ENCODE data around the gene SSU72.
"Not testable (repeated sequence)": the region's sequence is repeated elsewhere in the genome, so short reads cannot be mapped to it uniquely, and the experiment has no call there.

Gene SSU72

DNA sequence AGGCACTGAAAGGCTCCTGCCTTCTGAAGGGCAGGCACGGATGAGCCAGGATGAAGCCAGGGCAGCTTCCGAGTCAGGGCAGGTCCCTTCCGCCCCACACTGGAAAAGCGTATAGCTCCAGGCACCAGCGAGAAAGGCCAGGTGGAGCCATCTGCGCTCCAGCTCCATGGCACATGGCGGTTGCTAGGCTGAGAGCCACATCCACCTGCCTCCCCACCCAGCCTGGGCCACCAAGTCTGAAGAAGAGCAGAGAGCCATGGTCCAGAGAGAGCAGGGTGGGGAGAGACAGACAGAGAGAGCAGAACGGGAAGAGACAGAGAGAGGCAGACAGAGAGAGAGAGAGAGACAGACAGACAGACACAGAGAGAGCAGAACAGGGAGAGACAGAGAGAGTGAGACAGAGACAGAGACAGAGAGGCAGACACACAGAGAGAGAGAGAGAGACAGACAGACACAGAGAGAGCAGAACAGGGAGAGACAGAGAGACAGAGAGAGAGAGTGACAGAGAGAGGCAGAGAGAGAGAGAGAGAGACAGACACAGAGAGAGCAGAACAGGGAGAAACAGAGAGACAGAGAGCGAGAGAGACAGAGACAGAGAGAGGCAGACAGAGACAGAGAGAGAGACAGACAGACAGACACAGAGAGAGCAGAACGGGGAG lies 20.1 kb upstream of the SSU72 start:
- no peak for DNase-seq

DNA sequence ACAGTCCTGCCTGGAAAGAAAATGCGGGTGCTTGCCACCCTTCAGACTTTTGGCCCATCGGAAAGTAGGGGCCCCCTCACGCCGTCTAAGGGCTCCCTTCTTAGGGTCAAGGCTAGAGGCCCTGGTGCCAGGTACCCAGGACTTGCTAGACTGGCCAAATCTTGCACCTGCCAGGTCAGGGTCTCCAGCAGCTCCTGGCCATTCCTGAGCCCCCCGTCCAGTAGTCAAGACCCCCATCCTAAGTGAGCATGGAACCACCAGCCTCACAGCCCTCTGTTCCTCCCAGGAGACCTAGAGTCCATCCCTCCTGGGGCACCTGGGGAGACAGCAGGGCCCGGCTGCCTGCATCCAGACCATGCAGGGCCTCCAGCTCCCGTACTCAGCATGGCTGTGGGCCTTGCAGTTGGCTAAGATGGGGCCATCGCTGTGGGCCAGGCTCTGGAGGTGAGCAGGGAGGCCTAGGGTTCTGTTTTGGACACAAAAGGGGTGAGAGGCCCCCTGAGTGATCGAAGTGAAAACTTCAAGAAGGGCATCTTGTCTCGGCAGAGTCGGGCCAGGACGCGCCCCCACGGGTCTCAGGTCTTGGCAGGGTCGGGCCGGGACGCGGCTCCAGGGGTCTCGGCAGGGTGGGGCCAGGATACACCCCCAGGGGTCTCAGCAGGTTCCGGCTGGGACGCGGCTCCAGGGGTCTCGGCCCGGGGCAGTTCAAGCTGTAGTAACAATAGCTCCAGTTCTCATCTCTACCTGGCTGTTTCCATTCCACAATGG lies 19.4 kb upstream of the SSU72 start:
- DNase-seq, result no peak

DNA sequence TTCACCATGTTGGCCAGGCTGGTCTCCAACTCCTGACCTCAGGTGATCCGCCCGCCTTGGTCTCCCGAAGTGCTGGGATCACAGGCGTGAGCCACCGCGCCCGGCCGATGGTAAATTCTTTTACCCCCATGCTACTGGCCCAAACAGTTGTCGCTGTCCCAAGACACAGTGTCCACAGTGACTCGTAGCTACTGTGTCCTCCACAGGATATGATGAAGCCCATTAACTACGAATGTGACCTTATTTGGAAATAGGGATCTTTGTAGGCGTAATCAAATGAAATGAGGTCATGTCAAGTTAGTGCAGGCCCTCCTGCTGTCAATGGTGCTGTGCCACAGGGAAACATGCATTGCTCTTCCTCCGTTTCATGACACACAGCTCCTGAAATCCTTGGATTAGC lies 16.8 kb upstream of the SSU72 start:
- no peak for DNase-seq

GRCh38 chr1:1583347-1584010 lies 8.8 kb upstream of the SSU72 start:
- DNase-seq, result no peak

- DNase-seq, result no peak
These were observed 8.1 kb upstream of the SSU72 start for GRCh38 chr1:1582585-1583346.

- DNase-seq, result no peak
These were observed 3.8 kb upstream of the SSU72 start for GRCh38 chr1:1578371-1578940.

DNA sequence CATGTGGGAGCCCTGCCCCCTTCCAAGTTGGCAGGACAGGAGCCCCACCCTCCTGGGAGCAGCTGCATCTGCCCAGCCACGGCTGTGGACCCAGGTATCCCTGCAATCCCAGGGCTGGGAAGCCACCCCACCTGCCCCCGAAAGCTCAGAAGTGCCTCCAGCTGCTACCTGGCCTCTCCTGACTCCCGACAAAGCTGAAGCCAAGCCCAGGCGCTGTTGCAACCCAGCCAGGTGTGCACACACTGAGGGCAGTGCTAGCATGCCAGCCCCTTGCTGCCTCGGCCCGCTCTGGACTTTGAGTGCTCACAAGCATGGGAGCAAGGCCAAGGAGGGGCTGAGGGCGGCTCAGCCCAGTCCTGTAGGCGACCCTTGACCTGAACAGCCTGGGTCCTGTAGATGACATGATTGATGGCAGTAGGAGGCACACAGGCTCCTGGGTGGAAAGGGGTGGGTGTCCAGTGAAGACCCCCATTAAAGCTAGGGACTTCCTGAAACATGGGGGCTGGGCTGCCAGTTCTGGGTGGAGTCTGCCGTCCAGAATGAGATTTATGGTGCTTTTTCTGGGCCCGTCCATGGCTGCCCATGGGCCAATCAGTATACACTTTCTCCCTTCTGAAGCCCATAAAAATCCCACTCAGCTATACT lies 2.8 kb upstream of the SSU72 start:
- no peak for DNase-seq

DNA sequence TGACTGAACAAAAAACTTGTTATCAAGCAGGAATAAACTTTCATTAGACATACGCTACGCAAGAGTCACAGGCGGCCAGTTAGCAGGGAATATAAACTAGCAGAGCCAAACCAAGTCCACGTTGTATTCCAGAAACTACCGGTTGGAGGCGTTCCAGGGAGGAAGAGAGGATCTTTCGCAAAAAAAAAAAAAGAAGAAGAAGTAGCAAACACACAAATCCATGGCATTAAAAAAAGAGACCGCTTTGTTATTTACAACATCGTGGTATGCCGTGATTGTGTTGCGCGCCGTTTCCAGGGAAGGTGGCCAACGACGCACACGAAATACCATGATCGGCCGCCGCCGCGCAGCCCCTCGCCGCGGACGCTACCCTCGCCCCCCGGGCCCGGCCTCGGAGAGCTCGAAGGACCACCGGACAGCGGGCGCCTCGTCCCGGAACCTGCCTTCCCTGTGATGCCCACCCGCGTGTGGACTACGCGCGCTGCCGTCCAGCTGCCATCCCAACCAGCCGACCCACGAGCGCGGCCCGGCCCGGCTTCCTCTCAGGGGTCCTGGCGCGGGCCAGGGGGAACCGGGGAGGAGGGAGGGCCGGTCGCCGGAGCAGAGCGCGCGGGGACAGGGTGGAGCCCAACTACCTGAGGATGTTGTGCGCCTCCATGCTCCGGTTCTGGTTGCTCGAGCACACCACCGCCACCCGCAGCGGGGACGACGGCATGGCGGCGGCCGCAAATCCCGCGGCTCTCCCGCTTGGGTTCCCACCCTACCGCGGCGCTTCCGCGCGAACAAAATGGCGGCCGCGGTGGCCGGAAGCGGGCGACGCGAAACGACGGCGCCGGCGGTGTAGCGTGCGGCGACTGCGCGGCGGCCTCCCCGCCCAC lies 581 bp downstream of the SSU72 start:
- peak in 1 of 2 experiments; percentile 54 for DNase-seq

DNA sequence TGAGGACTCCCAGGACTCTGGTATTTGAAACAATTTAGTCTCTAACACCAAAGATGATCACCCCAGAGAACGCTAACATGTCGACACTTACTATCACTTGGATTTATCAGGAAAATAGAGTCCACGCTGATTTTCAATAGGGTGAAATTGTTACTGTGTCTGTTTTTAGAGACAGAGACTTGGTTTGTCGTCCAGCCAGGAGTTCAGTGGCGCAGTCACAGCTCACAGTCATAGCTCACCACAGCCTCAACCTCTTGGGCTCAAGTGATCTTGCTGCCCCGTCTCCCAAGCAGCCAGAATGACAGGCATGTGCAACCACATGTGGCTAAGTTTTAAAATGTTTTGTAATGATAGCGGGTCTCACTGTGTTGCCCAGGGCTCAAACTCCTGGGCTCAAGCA lies 5.3 kb downstream of the SSU72 start:
- DNase-seq, result no peak

GRCh38 chr1:1567891-1568291 lies 6.8 kb downstream of the SSU72 start:
- DNase-seq, result no peak

GRCh38 chr1:1567152-1567875 lies 7.3 kb downstream of the SSU72 start:
- DNase-seq, result no peak

- DNase-seq, result no peak
These were observed 9.3 kb downstream of the SSU72 start for GRCh38 chr1:1565340-1565739.

- no peak for DNase-seq
These were observed 10.4 kb downstream of the SSU72 start for GRCh38 chr1:1564268-1564667.

- no peak for DNase-seq
These were observed 11.0 kb downstream of the SSU72 start for GRCh38 chr1:1563688-1564087.

- DNase-seq, result no peak
These were observed 12.0 kb downstream of the SSU72 start for GRCh38 chr1:1562556-1563195.

DNA sequence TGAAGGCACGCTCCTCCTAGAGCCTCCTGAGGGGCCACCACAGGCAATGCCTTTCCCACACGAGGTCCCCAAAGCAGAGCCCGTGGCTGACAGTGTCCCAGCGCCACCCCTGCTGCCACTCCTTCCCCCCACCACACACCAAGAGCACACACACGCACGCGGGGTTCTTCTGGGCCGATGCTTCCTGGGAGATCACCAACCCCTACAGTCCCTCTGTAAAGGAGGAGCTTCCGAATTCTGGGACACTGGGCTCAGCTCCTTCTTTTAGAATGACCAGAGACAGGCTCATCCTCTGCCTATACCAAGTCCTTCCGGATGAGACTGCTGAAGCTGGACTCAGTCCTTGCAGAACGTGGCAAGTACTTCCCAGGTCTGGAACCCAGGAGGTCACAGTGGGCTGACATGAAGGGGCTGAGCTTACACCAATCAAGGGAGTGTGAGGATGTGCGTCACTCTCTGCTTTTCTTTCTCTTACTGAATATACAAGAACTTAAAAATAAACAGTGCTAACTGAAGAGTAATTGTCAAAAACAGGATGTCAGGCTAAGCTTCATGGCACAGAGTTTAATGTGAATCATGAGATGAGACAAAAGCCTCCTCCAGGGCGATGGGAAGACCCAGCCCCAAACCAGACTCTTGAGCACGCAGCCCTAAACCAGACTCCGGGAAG lies 12.7 kb downstream of the SSU72 start:
- DNase-seq, result no peak

DNA sequence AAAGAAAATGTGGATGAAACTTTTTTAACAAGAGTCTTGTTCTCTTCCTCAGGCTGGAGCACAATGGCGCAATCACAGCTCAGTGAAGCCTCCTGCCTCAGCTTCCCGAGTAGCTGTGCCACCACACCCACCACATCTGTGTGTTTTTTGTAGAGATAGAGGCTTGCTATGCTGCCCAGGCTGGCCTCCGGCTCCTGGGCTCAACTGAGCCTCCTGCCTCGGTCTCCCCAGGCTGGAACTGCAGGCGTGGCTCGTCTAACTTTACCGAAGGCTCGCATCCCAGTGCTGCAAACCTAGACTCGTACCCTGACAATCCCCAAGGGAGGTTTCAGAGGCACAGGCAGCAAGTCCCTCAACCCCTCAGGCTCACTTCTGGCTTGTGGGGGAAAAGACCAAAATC lies 14.5 kb downstream of the SSU72 start:
- DNase-seq, result no peak

DNA sequence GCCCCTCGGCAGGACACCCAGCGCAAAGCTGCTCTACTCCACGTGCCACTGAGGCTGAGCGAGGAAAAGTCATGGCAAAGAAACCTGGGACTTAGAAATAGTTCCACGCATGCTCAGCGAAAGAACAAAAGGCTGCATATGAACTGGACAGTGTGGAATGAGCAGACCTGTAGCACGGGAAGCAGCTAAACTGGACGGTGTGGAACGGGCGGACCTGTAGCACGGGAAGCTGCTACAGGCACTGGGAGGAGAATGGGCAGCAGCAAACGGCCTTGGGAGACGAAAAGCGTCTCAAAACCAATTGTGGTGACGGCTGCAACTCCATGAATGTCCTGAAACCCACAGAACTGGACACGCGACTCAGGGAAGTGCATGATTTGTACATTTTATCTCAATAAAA lies 15.6 kb downstream of the SSU72 start:
- DNase-seq, result no peak

DNA sequence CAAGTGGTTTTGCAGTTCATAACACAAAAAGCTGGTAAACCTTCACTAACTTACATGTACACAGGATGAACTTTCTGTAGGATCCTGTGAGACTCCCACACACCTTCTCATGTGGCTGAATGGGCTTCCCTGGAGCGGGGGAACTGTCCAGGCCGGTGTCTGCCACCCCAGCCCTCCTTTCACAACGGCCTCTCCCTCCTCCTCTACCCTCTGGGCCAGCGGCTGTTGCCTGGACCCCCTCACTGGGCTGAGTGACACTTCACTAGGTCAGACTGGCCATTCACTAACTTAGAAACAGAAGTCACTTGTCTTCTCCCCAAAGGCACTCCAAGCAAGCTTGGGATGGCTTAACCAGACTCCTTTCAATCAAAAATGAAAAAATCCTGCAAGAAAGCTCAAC lies 16.1 kb downstream of the SSU72 start:
- no peak for DNase-seq

DNA sequence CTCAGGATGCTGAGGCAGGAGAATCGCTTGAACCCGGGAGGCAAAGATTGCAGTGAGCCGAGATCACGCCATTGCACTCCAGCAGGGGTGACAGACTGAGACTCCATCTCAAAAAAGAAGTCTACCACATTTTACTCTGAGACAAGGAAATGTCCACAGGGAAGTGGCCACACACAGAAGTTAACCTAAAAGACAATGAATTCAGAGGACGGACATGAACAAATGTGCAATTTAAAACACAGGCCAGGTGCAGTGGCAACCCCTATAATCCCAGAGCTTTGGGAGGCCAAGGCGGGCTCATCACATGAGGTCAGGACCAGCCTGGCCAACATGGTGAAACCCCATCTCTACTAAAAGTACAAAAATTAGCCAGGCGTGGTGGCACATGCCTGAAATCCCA lies 17.0 kb downstream of the SSU72 start:
- not testable (repeated sequence) for DNase-seq
